GM18499 (cell line): Measurements from ENCODE around the gene ADCK2.
"Not testable (repeated sequence)": the region's sequence is repeated elsewhere in the genome, so short reads cannot be mapped to it uniquely, and the experiment has no call there.

ENCODE experiments used
- ATAC-seq: cut with Tn5 transposase; IDR thresholded peaks from one replicate; pipeline ENCODE4 v1.9.1; 2021; ENCODE audit warnings: moderate number of reproducible peaks; ENCODE audit not compliant: insufficient read depth, unreplicated experiment

The ADCK2 gene, protein sequence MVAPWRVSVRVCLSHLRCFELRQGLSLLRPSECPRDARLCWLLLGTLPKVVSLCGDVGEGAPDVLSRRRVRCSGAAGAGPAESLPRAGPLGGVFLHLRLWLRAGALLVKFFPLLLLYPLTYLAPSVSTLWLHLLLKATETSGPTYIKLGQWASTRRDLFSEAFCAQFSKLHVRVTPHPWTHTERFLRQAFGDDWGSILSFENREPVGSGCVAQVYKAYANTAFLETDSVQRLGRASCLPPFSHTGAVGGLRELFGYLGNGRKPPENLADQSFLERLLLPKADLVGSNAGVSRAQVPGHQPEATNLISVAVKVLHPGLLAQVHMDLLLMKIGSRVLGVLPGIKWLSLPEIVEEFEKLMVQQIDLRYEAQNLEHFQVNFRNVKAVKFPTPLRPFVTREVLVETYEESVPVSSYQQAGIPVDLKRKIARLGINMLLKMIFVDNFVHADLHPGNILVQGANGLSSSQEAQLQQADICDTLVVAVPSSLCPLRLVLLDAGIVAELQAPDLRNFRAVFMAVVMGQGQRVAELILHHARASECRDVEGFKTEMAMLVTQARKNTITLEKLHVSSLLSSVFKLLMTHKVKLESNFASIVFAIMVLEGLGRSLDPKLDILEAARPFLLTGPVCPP

DNA sequence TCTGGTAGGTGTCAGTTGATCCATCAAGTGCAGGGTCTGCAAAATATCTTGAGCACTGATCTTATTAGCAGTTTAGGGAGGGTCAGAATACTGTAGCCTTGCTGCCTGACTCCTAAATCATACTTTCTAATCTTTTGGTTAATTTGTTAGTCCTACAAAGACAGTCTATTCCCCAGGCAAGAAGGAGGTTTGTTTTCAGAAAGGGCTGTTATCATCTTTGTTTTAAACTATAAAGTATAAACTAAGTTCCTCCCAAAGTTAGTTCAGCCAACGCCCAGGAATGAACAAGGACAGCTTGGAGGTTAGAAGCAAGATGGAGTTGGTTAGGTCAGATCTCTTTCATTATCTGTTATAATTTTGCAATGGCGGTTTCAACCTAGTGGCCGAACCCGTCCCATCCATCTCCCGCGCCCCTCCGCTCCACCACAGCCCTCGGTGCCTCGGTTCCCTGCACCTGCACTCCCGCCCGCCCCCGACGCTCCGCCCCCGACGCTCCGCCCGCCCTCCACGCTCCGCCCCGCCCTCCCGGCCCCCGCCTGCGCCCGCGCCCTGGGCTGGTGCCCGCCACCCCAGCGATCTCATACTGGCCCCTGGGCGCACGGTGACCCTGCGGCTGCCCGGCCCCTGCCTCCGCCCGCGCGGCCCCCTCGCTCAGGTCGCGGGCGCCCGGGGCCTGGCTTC is at the start of gene ADCK2:
Gene ADCK2 (plus strand): TSS at position 564 of the 681 bp plus-strand sequence. CDS start 386 bp downstream, outside the sequence.
- ATAC-seq, result no peak

DNA sequence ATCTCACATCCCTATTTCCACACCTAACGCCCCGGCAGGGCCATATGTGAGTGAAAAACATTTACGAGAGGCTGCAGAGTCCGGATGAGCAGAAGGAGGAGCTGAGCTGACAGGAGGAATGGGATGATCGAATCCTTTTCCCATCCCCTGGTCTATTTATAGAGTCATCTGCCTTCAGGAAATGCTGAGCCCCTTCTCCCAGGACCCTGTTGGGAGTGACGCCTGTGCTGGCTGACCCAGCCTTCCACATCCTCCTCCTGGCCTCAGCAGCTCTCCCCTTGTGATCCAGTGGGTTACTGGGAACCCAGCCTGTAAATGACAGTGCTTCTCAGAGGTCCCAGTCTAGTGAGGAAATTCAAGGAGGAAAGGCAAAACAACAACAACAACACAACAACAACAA is 48.8 kb upstream of the ADCK2 start:
- no peak for ATAC-seq

DNA sequence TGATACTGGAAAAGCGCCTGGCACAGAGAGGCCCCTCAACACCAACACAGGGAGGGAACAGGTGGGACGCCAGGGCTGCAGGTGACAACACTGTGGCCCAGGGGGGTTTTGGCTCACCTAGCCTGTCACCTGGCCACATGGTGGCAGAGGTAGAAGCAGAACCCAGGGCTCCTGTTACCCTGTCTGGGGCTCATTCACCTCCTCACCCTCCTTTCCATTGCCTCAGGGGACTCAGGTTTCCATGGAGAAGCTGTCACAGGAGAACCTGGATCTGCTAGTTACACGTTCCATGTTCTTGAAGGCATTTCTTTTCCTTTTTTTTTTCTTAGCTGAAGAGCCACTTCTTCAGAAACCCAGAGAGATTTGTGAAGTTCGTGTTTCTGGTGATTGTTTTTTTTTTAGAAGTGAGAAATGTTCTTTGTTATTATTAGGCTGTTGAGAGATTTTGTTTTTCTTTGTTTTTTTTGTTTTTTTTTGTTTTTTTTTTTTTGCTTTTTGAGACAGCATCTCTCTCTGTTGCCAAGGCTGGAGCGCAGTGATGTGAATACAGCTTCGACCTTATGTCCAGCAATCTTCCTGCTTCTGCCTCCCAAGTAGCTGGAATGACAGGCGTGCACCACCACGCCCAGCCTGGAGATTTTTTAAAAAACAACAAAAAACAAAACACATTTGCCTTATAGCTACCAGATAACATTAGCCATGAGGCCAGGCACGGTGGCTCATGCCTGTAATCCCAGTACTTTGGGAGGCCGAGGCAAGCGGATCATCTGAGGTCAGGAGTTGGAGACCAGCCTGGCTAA is 48.2 kb upstream of the ADCK2 start:
- no peak for ATAC-seq

DNA sequence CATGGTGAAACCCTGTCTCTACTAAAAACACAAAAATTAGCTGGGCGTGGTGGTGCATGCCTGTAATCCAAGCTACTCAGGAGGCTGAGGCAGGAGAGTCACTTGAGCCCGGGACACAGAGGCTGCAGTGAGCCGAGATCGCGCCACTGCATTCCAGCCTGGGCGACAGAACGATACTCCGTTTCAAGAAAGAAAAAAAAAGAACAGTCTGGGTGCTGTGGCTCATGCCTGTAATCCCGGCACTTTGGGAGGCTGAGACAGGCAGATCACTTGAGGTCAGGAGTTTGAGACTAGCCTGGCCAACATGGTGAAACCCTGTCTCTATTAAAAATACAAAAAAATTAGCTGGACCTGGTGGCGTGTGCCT is 47.6 kb upstream of the ADCK2 start:
- ATAC-seq, result not testable (repeated sequence)

DNA sequence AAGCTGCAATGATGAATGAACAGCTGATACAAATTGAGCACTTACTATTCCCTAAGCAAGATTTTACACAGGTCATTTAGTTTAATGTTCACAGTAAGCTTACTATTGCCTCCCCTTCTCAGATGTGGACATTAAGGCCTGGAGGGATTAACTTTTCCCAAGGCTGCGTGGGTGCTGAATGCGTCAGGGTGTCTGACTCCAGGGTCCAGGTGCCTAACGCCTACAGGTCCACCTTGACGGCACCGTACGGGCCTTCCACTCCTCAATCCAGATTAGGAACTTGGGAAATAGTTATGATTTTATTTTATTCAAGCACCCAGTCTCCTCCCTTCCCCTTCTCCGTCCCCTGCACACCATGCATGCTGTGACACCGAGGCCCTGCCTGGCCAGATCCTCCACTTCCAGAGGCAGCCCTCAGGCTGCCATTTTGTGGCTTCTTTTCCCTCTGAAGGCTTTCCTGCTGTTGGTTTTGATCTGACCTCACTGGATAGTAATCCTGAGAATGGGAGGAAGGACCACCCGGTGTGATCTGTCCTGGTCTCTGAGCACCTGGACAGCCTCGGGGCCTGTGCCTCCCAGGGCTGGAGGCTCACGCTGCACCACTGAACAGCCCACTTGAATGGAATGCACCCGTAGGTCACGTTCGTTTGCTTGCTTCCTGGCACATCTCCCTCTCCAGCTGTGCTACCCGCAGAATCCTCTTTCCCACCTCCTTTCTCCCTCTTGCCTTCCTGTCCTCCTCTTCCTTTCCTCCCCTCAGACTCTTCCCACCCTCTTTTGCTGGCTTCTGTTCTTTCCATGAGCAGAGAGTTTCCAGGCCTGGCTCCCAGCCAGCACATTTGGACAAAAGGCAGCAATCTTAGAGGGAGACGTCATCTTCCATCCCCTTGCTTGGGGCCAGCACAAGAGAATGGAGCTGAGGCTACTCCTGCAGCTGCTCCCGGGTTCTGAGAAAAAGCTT is 46.6 kb upstream of the ADCK2 start:
- no peak for ATAC-seq

DNA sequence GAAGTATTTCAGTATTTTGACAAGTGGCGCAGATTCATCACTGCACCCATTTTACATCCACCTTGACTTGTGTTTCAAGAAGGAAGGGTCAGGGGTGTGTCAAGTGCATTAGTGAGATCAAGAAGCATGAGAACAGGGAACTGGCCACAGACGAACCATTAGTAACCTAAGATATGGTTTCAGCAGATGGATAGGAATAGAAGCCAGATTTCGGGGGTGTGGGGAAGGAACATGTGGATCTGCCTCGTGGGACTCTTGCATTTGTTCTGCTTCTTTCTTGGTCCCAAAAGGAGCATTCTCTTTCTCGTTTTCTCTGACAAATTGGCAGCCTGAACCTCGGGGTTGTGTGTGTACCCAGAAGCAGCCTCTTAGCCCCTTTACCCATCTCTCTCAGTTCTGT is 41.7 kb upstream of the ADCK2 start:
- ATAC-seq, result no peak

DNA sequence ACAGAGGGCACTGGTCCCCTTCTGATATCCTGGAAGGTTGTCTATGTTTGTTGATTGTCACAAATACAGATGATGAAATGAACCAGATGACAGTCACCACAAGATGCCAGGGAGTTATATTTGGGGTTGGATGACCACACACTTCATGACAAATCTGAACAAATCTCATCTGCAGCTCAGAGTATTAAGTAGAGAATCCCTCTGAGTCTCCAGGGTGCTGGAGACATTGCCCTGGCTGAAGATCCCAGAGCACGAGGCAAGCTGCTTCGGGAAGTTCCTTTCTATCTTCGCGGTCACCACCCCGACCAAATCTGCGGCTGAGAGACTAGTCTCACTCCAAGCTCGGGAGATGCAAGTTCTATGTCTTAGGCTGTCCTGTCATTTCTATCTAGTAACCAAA is 41.1 kb upstream of the ADCK2 start:
- ATAC-seq, result no peak

DNA sequence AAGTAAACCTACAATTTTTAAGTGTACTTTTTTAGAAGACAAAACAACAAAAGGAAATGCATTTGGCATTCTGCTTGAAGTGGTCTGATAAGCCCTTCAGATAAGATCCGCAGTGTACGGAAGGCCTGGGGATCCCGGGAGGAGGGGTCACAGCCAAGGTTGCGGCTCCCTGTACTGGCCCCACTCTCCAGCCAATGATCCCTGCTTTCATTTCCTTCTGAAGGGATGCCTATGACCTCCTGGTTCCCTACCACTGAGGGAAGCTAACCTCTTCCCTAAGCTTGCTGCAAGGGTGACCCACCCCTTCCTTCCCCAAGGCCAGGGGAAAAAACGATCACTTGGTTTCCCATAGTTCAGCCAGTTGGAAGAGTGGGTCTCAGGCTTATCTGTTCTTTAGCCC is 37.4 kb upstream of the ADCK2 start:
- ATAC-seq, result no peak

DNA sequence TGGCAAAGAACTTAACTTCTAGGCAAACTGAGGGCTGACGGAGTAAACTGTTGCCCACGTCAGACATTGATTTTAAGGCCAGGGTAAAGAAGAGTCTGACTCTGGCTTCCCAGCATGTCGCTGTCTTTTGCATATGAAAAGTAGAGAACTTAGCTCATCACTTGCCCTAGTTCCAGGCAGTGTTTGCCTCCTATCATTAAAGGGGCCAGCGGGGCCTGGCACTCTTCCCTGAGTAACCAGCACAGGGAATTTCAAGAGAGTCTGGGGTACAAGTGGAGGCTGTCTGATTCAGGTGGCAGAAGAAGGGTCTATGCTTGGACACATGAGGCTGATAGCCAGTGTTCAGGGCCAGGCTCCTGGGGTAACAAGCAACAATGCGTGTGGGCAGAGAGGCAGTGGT is 36.9 kb upstream of the ADCK2 start:
- ATAC-seq, result no peak

DNA sequence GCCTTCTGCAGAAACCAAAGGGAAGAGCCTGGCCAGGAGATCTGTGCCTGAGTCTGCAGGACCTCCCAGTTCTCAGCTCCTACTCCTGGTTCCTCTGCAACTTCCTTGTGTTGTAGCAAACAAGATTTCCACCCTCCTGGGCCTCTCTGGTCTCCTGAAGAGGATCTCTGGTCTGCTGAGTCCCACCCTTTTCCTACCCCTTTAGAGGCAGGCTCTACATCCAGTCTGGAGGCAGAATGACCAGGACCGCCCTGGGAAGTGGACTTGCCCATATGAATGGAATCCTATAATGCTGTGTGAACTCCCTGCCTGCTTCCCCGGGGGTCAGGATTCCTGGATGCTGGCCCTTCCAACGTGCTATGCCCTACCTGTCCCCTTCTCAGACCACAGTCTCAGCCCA is 35.3 kb upstream of the ADCK2 start:
- ATAC-seq, result no peak

DNA sequence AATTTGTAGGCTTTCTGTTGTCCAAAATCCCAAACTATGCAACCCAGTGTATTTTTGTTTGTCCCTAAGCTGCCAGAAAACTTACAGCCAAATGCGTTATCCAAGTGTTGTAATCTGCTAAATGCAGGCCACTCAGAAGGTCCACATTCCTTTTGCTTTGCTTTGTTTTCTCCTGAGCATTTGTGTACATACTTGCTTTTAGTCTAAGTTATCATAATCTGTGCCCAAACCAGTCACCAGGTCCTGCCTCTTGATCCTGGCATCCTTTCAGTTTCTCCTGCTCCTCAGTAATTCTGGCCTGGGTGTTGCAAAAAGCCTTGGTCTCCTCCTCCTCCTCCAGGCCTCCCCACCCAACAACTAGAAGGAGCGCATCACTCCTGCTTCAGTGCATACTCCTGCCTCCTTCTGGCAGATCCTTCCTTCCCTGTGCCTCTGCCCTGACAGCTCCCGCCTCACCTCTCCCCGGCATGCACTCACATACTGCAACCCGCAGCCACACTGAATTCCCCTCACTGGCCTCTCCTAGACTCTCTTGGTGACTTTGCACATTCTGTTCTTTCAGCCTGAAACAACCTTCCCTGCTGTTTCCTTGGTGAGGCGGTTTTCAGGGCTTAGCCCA is 34.5 kb upstream of the ADCK2 start:
- no peak for ATAC-seq

DNA sequence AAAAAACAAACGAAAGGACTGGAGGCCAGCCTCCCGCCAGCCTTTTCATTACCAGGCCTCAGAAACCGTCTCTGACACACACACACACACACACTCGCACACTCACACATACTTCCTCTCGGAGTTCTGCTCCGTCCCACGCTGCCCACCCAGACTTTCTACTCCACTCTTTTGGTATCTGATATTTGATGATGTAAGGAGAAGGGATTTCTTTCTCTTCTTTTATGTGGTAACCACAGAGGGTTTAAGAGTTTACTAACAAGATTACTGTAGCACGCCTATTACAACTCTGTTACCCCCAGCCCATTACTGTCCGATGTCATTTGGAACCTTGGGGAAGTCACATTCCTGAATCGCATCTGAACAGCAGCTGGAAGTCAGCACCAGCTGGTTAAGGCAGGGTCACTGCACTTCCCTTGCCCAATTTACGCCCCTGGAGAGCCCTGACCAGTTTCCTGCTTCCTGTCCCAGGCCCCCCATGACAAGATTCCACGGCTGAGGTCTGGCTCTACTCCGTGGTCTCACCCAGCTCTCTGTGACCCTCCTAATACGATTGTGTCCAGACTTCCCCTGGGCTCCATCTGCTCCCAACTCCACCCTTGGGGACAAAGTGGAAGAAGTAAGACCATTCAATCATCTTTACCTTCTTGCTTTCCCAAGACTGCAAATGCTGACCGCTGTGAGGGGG is 33.2 kb upstream of the ADCK2 start:
- ATAC-seq, result no peak

DNA sequence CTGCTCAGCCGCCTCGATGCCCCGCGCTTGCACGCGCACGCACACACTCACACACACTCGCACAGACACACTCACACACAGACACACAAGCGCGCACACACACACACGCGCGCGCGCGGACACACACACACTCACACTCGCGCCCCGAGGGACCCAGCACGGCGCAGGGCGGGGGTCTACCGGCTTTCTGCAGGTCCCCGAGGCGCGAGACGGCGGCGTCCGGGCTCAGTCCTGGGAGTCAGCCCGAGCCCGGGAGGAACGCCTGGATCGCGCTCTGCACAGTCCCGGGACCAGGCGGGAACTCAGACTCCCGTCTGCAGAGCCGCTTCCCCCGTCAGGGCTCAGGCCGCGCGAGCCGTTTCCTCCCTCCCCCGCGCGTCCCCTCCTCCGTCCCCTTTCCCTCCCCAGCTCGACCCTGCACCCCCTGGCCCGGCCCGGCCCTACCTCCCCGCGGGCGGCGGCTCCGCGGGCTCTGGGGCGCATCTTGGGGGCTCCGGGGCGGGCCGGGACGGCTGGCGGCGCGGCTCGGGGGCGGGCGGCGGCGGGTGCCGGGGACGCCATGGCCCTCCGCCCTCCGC is 32.6 kb upstream of the ADCK2 start:
- ATAC-seq, result no peak

DNA sequence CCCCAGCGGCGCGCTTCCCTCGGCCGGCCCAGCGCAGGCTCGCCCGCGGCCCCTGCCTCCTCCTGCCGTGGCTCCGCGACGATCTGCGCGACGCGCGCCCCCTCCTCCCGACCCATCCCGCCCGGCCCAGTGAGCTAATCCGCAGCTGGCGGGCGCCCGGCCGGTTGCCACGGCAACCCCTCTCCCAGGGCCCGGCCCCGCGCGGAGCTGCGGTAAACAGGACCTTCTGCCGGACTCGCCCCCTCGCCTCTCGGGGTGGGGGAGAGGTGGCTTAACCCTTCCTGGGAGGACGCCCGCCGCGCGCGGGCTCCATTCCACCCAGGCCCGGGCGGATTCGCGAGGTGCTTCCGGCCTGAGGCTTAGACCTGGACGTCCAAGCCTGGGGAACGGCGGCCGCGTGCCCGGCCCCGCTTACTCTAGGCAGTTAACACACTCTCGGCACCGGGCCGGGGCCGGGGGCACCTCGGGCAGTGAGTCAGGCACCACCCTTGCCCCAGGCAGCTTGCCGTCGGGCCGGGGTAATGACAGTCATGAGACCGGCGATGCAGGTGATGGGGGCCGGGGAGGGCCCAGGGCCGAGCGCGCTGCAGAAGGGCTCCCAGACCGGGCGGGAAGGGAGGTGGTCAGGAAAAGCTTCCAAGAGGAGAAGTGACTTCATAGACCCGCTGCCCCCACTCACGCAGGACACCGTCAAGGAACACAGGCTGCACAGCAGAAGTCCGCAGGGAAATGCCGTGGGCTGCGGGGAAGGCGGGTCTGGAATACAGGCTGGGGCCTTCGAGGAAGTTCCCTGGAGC is 31.8 kb upstream of the ADCK2 start, which contains the start of gene DENND2A:
Gene DENND2A (minus strand): TSS at position 87 of the 797 bp plus-strand sequence. CDS start 38,416 bp downstream, outside the sequence.
- no peak for ATAC-seq

DNA sequence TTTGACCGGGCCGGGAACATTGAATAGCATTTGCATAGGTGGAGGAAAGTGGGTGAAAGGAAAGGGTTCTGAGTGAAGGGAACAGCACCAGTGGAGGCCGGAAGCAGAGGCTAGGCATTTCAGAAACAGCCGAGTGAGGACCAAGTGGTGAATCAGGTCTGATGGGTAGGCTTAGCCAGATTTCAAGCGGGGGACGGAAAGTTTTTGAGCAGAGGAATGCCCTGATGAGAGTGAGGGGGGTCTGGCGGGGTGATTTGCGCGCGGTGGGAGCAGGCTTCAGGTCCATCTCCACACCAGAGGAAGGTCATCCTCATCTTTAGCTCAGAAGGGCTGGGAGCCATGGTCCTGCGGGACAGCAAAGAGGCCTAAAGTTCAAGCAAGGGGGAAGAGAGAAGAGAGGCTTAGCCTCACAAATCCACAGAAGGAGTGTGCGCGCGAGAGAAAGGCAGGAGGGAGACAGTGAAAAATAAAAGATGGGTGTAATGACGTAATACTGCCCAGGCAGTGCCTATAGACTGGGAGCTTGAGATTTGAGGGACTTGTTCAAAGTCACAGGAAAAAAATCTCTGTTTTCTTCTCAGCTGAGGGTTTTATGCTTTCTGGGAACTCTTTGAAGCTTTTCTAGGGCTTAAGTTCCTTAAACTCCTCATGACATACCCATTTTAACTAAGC is 31.1 kb upstream of the ADCK2 start:
- ATAC-seq, result no peak

DNA sequence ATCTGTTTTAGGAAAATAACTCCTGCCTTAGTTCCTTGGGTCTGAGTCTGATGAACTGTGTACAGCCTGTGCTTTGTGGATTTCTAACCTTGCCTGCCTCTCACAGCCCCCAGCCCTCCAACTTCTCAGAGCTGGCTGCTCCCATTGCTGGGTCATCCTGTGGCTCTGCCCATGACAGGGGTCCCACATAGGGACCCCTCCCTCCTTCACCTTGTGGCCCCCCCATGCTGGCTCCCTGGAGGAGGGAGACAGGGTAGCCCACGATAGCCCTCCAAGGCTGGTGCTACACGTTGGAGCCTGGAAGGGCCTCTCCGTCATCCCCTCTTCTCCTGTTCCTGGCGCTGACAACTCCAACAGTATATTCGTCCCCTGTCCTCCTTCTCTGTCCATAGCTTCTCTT is 29.3 kb upstream of the ADCK2 start:
- ATAC-seq, result no peak

DNA sequence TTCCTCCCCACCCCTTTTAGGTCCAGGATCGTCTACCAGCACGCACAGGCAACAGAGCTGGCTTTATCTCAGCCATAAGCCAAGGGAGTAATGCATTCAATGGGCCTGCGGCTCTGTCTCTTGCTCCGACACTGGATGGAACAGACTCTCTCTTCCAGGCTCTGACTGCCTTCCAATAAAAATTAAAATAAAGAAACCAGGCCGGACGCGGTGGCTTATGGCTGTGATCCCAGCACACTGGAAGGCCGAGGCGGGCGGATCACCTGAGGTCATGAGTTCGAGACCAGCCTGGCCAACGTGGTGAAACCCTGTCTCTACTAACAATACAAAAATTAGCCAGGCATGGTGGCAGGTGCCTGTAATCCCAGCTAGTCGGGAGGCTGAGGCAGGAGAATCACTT is 28.0 kb upstream of the ADCK2 start:
- ATAC-seq, result not testable (repeated sequence)
